GM23248 (cell line): ENCODE results near the gene ASIC4. TPM values are rescaled to one million over a fixed set of nuclear protein-coding genes. Genes with fewer than 3 reads are reported as not detected.

ENCODE experiments used
- DNase-seq: peaks from one replicate; pipeline ENCODE4 v3.0.0-alpha.2; 2015
- H2AFZ ChIP-seq: fragments of 200-600 bp; sonication (generic); 2 replicates; pipeline ENCODE4 v1.6.1; 2016; ENCODE audit warnings: antibody characterized with exemption
- H3F3A ChIP-seq: fragments of 200-600 bp; sonication (generic); 2 replicates; pipeline ENCODE4 v1.6.1; 2016; ENCODE audit warnings: mild to moderate bottlenecking, antibody characterized with exemption, mixed run types; ENCODE audit not compliant: insufficient read depth
- H3K27ac ChIP-seq: fragments of 200-600 bp; sonication (generic); 2 replicates; pipeline ENCODE4 v1.5.1; 2016; ENCODE audit warnings: mild to moderate bottlenecking
- H3K27me3 ChIP-seq: fragments of 200-600 bp; sonication (generic); replicated peaks from 2 replicates; pipeline ENCODE4 v1.6.1; 2016; ENCODE audit warnings: mild to moderate bottlenecking; ENCODE audit not compliant: insufficient read depth
- H3K36me3 ChIP-seq: fragments of 200-600 bp; sonication (generic); 2 replicates; pipeline ENCODE4 v1.6.1; 2016; ENCODE audit warnings: low read depth, mild to moderate bottlenecking
- H3K4me1 ChIP-seq: fragments of 200-600 bp; sonication (generic); 2 replicates; pipeline ENCODE4 v1.6.1; 2016; ENCODE audit warnings: mild to moderate bottlenecking; ENCODE audit not compliant: insufficient read depth
- H3K4me2 ChIP-seq: fragments of 200-600 bp; sonication (generic); one replicate; pipeline ENCODE4 v1.6.1; 2016; ENCODE audit warnings: mild to moderate bottlenecking; ENCODE audit not compliant: unreplicated experiment
- H3K4me3 ChIP-seq: fragments of 200-600 bp; sonication (generic); 2 replicates; pipeline ENCODE4 v1.5.1; 2016; ENCODE audit warnings: mild to moderate bottlenecking
- H3K79me2 ChIP-seq: fragments of 200-600 bp; sonication (generic); 2 replicates; pipeline ENCODE4 v1.6.1; 2016; ENCODE audit warnings: mild to moderate bottlenecking; ENCODE audit not compliant: insufficient read depth
- H3K9ac ChIP-seq: fragments of 200-600 bp; sonication (generic); 2 replicates; pipeline ENCODE4 v1.6.1; 2016; ENCODE audit warnings: mild to moderate bottlenecking
- H3K9me2 ChIP-seq: fragments of 200-600 bp; sonication (generic); 2 replicates; pipeline ENCODE4 v1.6.1; 2016; ENCODE audit warnings: mixed run types, mild to moderate bottlenecking, moderate library complexity; ENCODE audit not compliant: insufficient read depth
- H3K9me3 ChIP-seq: fragments of 200-600 bp; sonication (generic); one replicate; pipeline ENCODE4 v1.6.1; 2017; ENCODE audit warnings: low read depth
- H4K20me1 ChIP-seq: fragments of 200-600 bp; sonication (generic); 2 replicates; pipeline ENCODE4 v1.6.0; 2016; ENCODE audit not compliant: insufficient read depth
- EZH2 ChIP-seq: fragments of 200-600 bp; sonication (generic); IDR thresholded peaks from 2 replicates; pipeline ENCODE4 v1.6.1; 2018; ENCODE audit warnings: antibody characterized with exemption, mild to moderate bottlenecking; ENCODE audit not compliant: insufficient read depth, poor library complexity, severe bottlenecking
- EZH2phosphoT487 ChIP-seq: fragments of 200-600 bp; sonication (generic); IDR thresholded peaks from 2 replicates; pipeline ENCODE4 v1.6.1; 2018; ENCODE audit warnings: antibody characterized with exemption, moderate library complexity, mild to moderate bottlenecking, low read depth; ENCODE audit not compliant: insufficient read depth
- WGBS, 2 experiments: methylation state at CpG; one replicate each; pipeline ENCODE4 v1.1.6; 2015 to 2017; ENCODE audit warnings: low lambda C conversion rate in 2 of 2, low coverage in 1 of 2; ENCODE audit errors: missing lambda C conversion rate in 2 of 2; 5-methylcytosine and 5-hydroxymethylcytosine counted together
- in situ Hi-C: fragments of 300-500 bp; cut with MboI; formaldehyde crosslinking; loops from 2 replicates; pipeline ENCODE4 v1.15.0; 2020
- polyA plus RNA-seq: library from polyadenylated mRNA; unstranded; fragments of >200 nt; fragmentation: Nextera tagmentation; extraction: Ambion mirVana; gene quantifications from 2 replicates; pipeline ENCODE4 v1.2.1, GENCODE V29; 2016
- total RNA-seq: library from RNA; depleted of rRNA; stranded (reverse); fragments of >200 nt; shearing (Covaris generic); gene quantifications from 2 replicates; pipeline ENCODE4 v1.2.3, GENCODE V29; 2014

Gene ASIC4
- total and polyA plus RNA-seq, 2 experiments from 2014 or later: 0.43 TPM; not detected in 1

DNA sequence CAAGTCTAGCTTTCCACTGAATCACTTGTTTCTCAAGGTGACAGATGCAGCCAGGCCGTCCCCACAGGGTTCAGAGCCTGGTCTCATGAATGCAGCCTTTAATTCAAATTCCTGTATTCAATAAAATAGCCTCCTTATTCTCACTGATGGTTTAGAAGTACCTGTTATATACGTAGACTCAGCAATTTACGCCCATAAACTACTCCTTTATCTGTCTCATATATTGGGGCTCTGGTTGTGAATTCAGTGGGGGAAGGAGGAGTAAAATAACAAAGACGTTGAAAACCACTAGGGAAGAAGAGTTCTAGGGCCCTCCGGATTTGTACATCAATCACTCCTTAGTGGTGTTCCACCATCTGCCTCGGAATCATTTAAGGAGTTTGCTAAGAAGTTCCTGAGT, 55.4 kb downstream of the ASIC4 start:
- Histone ChIP-seq H3K4me2 (peak overlapping the region; percentile 76), H3K36me3 (no peaks in the 10 kb centered on the region), H4K20me1 (no peaks in the 10 kb centered on the region), H3F3A (no peaks in the 10 kb centered on the region), H3K4me3 (peak overlapping the region; percentile 79), H3K27ac (no peak overlapping the region), H3K9me3 (no peaks in the 10 kb centered on the region), H3K9ac (0 out of 2 replicates have a peak overlapping the region, but pooled peaks have one; percentile 82), H2AFZ (no peak overlapping the region), H3K4me1 (peaks cover 6% of the 10 kb centered on the region; the same call in 1 of the 2 replicates), H3K9me2 (no peaks in the 10 kb centered on the region), H3K27me3 (no peaks in the 10 kb centered on the region), H3K79me2 (peaks cover 15% of the 10 kb centered on the region; the same call in 1 of the 2 replicates)
- 95 to 96% methylated on average over 6 of the region's 6 CpGs for WGBS, 2 experiments
- TF ChIP-seq EZH2phosphoT487: no peak
- no peak for TF ChIP-seq EZH2
- no peak for DNase-seq
- in situ Hi-C loops: no loop called here

GRCh38 chr2:219570194-219570923, 56.1 kb downstream of the ASIC4 start:
- H4K20me1 ChIP-seq: no peaks in the 10 kb centered on the region
- peaks cover 15% of the 10 kb centered on the region; the same call in 1 of the 2 replicates for H3K79me2 ChIP-seq
- peaks cover 6% of the 10 kb centered on the region; the same call in 1 of the 2 replicates for H3K4me1 ChIP-seq
- peak; percentile 73 for DNase-seq
- H3K27me3 ChIP-seq: no peaks in the 10 kb centered on the region
- H3K4me2 ChIP-seq: peak overlapping the region; percentile 76
- 7 to 11% methylated on average over 66 to 85 of the region's 95 CpGs for WGBS, 2 experiments
- no peak for TF ChIP-seq EZH2phosphoT487
- no peak for TF ChIP-seq EZH2
- H3K9ac ChIP-seq: peak overlapping the region; percentile 82
- no peaks in the 10 kb centered on the region for H3K36me3 ChIP-seq
- H3K27ac ChIP-seq: 0 out of 2 replicates have a peak overlapping the region, but pooled peaks have one; percentile 23
- no peaks in the 10 kb centered on the region for H3K9me2 ChIP-seq
- H3K4me3 ChIP-seq: peak overlapping the region; percentile 79
- peak overlapping the region; percentile 80 for H2AFZ ChIP-seq
- in situ Hi-C loops: no loop called here
- no peaks in the 10 kb centered on the region for H3K9me3 ChIP-seq
- H3F3A ChIP-seq: no peaks in the 10 kb centered on the region

DNA sequence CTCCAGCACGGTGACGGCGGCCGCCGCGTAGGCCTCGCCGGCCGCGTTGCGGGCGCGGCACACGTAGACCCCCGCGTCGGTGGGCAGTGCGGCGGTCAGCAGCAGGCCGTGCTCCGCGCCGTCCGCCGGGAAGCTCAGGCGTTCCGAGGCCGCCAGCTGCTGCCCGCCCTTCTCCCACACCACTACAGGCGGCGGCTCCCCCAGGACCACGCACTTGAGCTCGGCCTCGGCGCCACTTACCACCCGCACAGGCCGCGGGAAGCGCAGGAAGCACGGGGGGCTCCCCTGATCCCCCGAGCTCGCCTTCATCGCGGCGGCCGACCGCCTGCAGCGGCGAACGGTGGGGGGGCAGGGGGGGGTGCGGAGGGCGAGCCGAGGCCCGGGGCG, 56.6 kb downstream of the ASIC4 start:
- Histone ChIP-seq H3K4me2 (peak overlapping the region; percentile 76), H4K20me1 (no peaks in the 10 kb centered on the region), H3K4me3 (peak overlapping the region; percentile 79), H2AFZ (peak overlapping the region; percentile 80), H3K4me1 (peaks cover 6% of the 10 kb centered on the region; the same call in 1 of the 2 replicates), H3K27me3 (no peaks in the 10 kb centered on the region), H3K9me3 (no peaks in the 10 kb centered on the region), H3K9ac (peak overlapping the region; percentile 82), H3K36me3 (no peaks in the 10 kb centered on the region), H3K27ac (0 out of 2 replicates have a peak overlapping the region, but pooled peaks have one; percentile 23), H3K79me2 (peaks cover 15% of the 10 kb centered on the region; the same call in 1 of the 2 replicates), H3F3A (no peaks in the 10 kb centered on the region), H3K9me2 (no peaks in the 10 kb centered on the region)
- DNase-seq: peak; percentile 68
- WGBS, 2 experiments: 0 to 3% methylated on average over 8 to 16 of the region's 55 CpGs
- TF ChIP-seq EZH2phosphoT487 (no peak), EZH2 (no peak)
- in situ Hi-C loops: no loop called here

- WGBS, 2 experiments: 10 to 19% methylated on average over 12 to 38 of the region's 42 CpGs
- Histone ChIP-seq H3K79me2 (peaks cover 15% of the 10 kb centered on the region; the same call in 1 of the 2 replicates), H4K20me1 (no peaks in the 10 kb centered on the region), H3K27me3 (no peaks in the 10 kb centered on the region), H3K4me3 (peak within 1 kb of the TSS; percentile 79), H3K9me3 (no peaks in the 10 kb centered on the region), H3K9ac (peak within 1 kb of the TSS; percentile 82), H3F3A (no peaks in the 10 kb centered on the region), H3K36me3 (no peaks in the 10 kb centered on the region), H3K4me2 (peak within 1 kb of the TSS; percentile 76), H3K9me2 (no peaks in the 10 kb centered on the region), H2AFZ (peak within 1 kb of the TSS; percentile 80), H3K27ac (peak within 1 kb of the TSS; percentile 23; the same call in 1 of the 2 replicates), H3K4me1 (peaks cover 6% of the 10 kb centered on the region; the same call in 1 of the 2 replicates)
- in situ Hi-C loops: no loop called here
- peak; percentile 72 for DNase-seq
- TF ChIP-seq EZH2: no peak
- TF ChIP-seq EZH2phosphoT487: no peak
Observed at GRCh38 chr2:219571311-219572236, 57.3 kb downstream of the ASIC4 start, which contains the start of gene OBSL1. TSS of gene OBSL1 (minus strand) at chr2:219571539. CDS start at chr2:219571232, 307 bp downstream.
